ENCODE results near the gene ZNF787.

Gene ZNF787

DNA sequence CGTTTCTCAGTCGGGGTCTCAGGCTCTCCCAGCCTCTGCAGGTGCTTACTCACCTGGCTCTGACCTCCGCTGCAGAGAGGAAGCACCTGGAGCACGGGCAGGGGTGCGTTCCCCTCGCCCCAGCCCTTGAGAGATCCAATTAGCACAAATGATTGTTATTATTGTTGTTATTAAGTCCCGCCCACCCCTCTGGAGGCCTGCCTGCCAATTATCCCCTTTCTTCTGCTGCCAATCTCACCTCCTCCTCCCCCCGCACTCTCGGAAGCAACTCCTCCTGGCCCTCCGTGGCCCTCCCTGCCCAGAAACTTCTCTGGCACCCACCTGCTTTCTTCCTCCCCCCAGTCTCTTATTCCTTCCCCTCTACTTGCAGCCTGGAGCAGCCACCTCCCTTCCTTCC, 8.8 kb downstream of the ZNF787 start:
- H3K4me3 ChIP-seq (ENCODE audit: low read length): no peak overlapping the region
- no peak for DNase-seq (ENCODE audit: low read depth)
- TF ChIP-seq, protein P1, sequence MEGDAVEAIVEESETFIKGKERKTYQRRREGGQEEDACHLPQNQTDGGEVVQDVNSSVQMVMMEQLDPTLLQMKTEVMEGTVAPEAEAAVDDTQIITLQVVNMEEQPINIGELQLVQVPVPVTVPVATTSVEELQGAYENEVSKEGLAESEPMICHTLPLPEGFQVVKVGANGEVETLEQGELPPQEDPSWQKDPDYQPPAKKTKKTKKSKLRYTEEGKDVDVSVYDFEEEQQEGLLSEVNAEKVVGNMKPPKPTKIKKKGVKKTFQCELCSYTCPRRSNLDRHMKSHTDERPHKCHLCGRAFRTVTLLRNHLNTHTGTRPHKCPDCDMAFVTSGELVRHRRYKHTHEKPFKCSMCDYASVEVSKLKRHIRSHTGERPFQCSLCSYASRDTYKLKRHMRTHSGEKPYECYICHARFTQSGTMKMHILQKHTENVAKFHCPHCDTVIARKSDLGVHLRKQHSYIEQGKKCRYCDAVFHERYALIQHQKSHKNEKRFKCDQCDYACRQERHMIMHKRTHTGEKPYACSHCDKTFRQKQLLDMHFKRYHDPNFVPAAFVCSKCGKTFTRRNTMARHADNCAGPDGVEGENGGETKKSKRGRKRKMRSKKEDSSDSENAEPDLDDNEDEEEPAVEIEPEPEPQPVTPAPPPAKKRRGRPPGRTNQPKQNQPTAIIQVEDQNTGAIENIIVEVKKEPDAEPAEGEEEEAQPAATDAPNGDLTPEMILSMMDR (conservative IDR thresholded peaks at IDR 0.05; ENCODE audit: low read length): no peak

DNA sequence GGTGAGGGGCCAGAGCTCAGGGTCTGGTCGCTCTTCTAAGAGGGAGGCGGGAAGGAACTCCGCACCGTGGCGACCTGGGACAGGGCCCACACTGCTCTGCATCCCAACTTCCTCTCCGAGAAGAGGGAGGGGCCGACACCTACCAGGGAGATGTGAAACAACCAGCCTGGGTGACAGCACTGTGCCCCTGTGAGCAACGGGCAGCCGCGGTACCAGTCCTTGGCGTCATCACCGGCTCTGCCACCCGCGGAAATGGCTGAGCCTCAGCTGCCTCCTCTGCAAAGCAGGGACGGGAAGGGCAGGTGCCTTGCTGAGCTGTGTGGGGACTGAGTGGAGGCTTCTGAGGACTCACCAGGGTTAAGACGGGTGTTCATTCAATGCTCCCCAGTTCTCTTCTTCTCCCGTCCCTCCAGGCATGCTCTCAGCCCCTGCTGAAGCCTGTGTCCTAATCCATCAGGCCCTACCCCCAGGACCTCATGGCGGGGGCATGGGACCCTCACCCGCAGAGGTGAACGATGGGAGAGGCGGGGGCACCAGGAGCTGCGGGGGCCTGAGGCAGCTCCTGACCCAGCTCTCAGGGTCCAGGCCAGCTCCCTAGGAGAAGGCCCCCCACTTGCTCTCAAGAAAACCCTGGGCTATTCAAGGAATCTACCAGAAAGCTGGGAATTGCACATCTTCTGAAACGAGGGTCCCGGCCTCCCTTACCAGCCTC, 9.3 kb downstream of the ZNF787 start:
- no peak overlapping the region for H3K4me3 ChIP-seq (ENCODE audit: low read length)
- TF ChIP-seq, protein P1 (conservative IDR thresholded peaks at IDR 0.05; ENCODE audit: low read length): no peak

DNA sequence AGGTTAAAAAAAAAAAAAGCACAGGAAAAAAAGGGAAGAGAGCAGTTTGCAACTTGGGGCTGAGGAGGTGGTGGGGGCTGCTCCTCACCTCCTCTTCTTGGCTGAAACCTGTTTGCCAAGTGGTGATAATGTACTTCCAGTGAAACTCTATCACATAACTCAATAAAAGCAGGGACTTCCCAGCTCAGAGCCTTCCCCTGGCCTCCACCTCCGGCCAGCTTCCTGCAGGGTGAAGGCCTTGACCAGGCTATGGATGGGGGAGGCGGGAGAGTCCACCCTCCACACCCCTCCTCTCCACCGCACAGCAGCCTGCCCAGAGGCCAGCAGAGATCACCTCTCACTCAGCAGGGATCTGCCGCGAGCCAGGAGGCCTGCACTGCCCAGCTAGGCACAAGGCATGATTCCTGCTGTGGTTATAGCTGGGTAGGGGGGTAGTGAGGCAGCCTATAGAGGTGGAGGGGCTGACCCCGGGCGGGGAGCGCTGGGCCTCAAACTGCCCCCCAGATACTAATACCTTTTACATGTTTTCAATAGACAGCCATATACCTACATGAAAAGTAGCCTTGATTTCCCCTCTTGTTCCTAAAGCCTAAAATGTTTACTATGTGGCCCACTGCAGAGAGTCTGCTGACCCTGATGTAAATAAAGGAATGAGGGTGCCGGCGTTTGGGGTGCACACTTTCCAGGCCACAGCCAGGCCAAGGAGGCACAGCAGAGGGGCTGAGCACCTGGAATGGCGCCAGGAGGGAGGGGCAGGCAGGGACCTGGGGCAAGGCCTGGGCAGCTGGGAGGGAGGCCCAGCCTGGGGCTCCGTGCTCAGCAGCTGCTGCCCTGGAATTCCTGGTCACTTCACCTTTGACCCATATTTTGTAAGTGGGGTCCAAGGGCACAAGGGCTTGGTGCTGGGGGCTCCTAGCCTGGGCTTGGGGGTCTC, 10.3 kb downstream of the ZNF787 start:
- DNase-seq (ENCODE audit: low read depth): no peak
- H3K4me3 ChIP-seq (ENCODE audit: low read length): no peak overlapping the region
- TF ChIP-seq, protein P1 (conservative IDR thresholded peaks at IDR 0.05; ENCODE audit: low read length): no peak

More for the DNA sequence above, 9.3 kb downstream of the ZNF787 start:
- no peak for DNase-seq (ENCODE audit: low read depth)

GRCh38 chr19:56109226-56109625, 11.9 kb downstream of the ZNF787 start:
- peak; percentile 31 for DNase-seq (ENCODE audit: low read depth)
- TF ChIP-seq, protein P1 (conservative IDR thresholded peaks at IDR 0.05; ENCODE audit: low read length): no peak
- H3K4me3 ChIP-seq (ENCODE audit: low read length): no peak overlapping the region

GRCh38 chr19:56108447-56109195, 12.5 kb downstream of the ZNF787 start:
- H3K4me3 ChIP-seq (ENCODE audit: low read length): peak overlapping the region; percentile 15
- DNase-seq (ENCODE audit: low read depth): peak; percentile 45
- TF ChIP-seq, protein P1 (conservative IDR thresholded peaks at IDR 0.05; ENCODE audit: low read length): no peak

GRCh38 chr19:56107626-56108351, 13.3 kb downstream of the ZNF787 start:
- DNase-seq (ENCODE audit: low read depth): no peak
- no peak overlapping the region for H3K4me3 ChIP-seq (ENCODE audit: low read length)
- TF ChIP-seq, protein P1 (conservative IDR thresholded peaks at IDR 0.05; ENCODE audit: low read length): no peak

All from AG10803 (cell line).